Endodermal cell (in vitro differentiated cells): ENCODE measurements around the gene TIMP2. TPM values are rescaled to one million over a fixed set of nuclear protein-coding genes. Genes with fewer than 3 reads are reported as not detected.

Source experiments
- DNase-seq: peaks from one replicate; pipeline ENCODE4 v3.0.0-alpha.2; 2017
- H3K27ac ChIP-seq: 2 replicates; pipeline ENCODE4 v1.5.1; 2013; ENCODE audit warnings: mild to moderate bottlenecking, low read depth, low read length, moderate library complexity
- H3K27me3 ChIP-seq: 2 replicates; pipeline ENCODE4 v1.6.1; 2013; ENCODE audit warnings: mild to moderate bottlenecking, low read length, moderate library complexity; ENCODE audit not compliant: insufficient read depth, control insufficient read depth, poor library complexity, severe bottlenecking
- H3K36me3 ChIP-seq: 2 replicates; pipeline ENCODE4 v1.7.0; 2013; ENCODE audit warnings: mild to moderate bottlenecking, low read length, moderate library complexity; ENCODE audit not compliant: control insufficient read depth, insufficient read depth
- H3K4me1 ChIP-seq: one replicate; pipeline ENCODE4 v1.7.0; 2013; ENCODE audit warnings: low read length; ENCODE audit not compliant: control insufficient read depth, insufficient read depth
- H3K4me3 ChIP-seq: 2 replicates; pipeline ENCODE4 v1.5.1; 2013; ENCODE audit warnings: mild to moderate bottlenecking, low read length, moderate library complexity
- H3K9ac ChIP-seq: 2 replicates; pipeline ENCODE4 v1.6.1; 2013; ENCODE audit warnings: mild to moderate bottlenecking, low read length, moderate library complexity; ENCODE audit not compliant: poor library complexity, severe bottlenecking; ENCODE audit errors: extremely low read depth
- H3K9me3 ChIP-seq: 2 replicates; pipeline ENCODE4 v1.6.1; 2013; ENCODE audit warnings: mild to moderate bottlenecking, low read length, moderate library complexity; ENCODE audit not compliant: control insufficient read depth
- H3K27ac Mint-ChIP-seq: 2 replicates; pipeline ENCODE4 v1.8.0; 2020; ENCODE audit warnings: mixed read lengths
- H3K27me3 Mint-ChIP-seq: 2 replicates; pipeline ENCODE4 v1.8.0; 2021; ENCODE audit warnings: mild to moderate bottlenecking, mixed read lengths; ENCODE audit not compliant: insufficient read depth
- H3K36me3 Mint-ChIP-seq: 2 replicates; pipeline ENCODE4 v1.8.0; 2020; ENCODE audit warnings: low read depth, mixed read lengths
- H3K4me1 Mint-ChIP-seq: 2 replicates; pipeline ENCODE4 v1.8.0; 2020; ENCODE audit warnings: mixed read lengths
- H3K4me3 Mint-ChIP-seq: 2 replicates; pipeline ENCODE4 v1.8.0; 2020; ENCODE audit warnings: mild to moderate bottlenecking, moderate library complexity, mixed read lengths
- H3K9me3 Mint-ChIP-seq: 2 replicates; pipeline ENCODE4 v1.8.0; 2020; ENCODE audit warnings: mild to moderate bottlenecking, mixed read lengths
- CTCF ChIP-seq: fragments of 200-600 bp; sonication (generic); conservative IDR thresholded peaks from 2 replicates; pipeline ENCODE4 v1.5.0; 2021; ENCODE audit warnings: antibody characterized with exemption, mild to moderate bottlenecking
- WGBS, 2 experiments: methylation state at CpG; one replicate each; pipeline versions ENCODE4 v1.1.5 to v1.1.7; 2013; ENCODE audit warnings: missing lambda C conversion rate in 2 of 2, mixed read lengths in 1 of 2; ENCODE audit not compliant: insufficient coverage in 1 of 2, insufficient read length in 1 of 2; 5-methylcytosine and 5-hydroxymethylcytosine counted together
- total RNA-seq, 2 donors: library from RNA; stranded (reverse); fragmentation: NEBNext Ultra II Directional in 1 of 2; extraction: Animal tissue kit (Norgen Biotek cat#: 25700) in 1 of 2; gene quantifications; 2 replicates in 1 of 2; 3 replicates in 1 of 2; pipeline ENCODE4 v1.2.1, GENCODE V29; 2021

Gene TIMP2
- total RNA-seq, 2 donors from 2014 or later, result 36.9 to 42.7 TPM

GRCh38 chr17:78972507-78973105, 47.4 kb upstream of the TIMP2 start:
- Mint-ChIP-seq H3K9me3 (no peaks in the 10 kb centered on the region), H3K27me3 (no peaks in the 10 kb centered on the region), H3K27ac (no peak overlapping the region), H3K36me3 (no peaks in the 10 kb centered on the region), H3K4me1 (peaks cover 25% of the 10 kb centered on the region), H3K4me3 (no peak overlapping the region)
- H3K4me1 ChIP-seq, result peaks cover 10% of the 10 kb centered on the region
- H3K27me3 ChIP-seq, result no peaks in the 10 kb centered on the region
- H3K36me3 ChIP-seq, result no peaks in the 10 kb centered on the region
- H3K4me3 ChIP-seq, result no peak overlapping the region
- peak; percentile 73 for DNase-seq
- H3K27ac ChIP-seq, result no peak overlapping the region
- H3K9me3 ChIP-seq, result no peaks in the 10 kb centered on the region
- peak; percentile 48 for TF ChIP-seq CTCF
- H3K9ac ChIP-seq, result no peak overlapping the region
- 90 to 92% methylated on average over 7 to 15 of the region's 15 CpGs for WGBS, 2 experiments

- no peaks in the 10 kb centered on the region for H3K36me3 Mint-ChIP-seq
- H3K27ac Mint-ChIP-seq, result peak overlapping the region; percentile 96
- peaks cover 21% of the 10 kb centered on the region for H3K4me1 Mint-ChIP-seq
- Histone ChIP-seq H3K27ac (no peak overlapping the region), H3K9me3 (no peaks in the 10 kb centered on the region), H3K9ac (no peak overlapping the region), H3K27me3 (no peaks in the 10 kb centered on the region), H3K36me3 (no peaks in the 10 kb centered on the region), H3K4me1 (peaks cover 10% of the 10 kb centered on the region), H3K4me3 (no peak overlapping the region)
- 84 to 85% methylated on average over 18 to 22 of the region's 22 CpGs for WGBS, 2 experiments
- TF ChIP-seq CTCF, result no peak
- H3K4me3 Mint-ChIP-seq, result no peak overlapping the region
- no peaks in the 10 kb centered on the region for H3K9me3 Mint-ChIP-seq
- H3K27me3 Mint-ChIP-seq, result no peaks in the 10 kb centered on the region
- peak; percentile 72 for DNase-seq
Observed at GRCh38 chr17:78971756-78972506, 46.7 kb upstream of the TIMP2 start.

- H3K9me3 Mint-ChIP-seq, result no peaks in the 10 kb centered on the region
Observed at GRCh38 chr17:78970834-78971755, 45.9 kb upstream of the TIMP2 start.

More at GRCh38 chr17:78970834-78971755, 45.9 kb upstream of the TIMP2 start:
- WGBS, 2 experiments, result 59 to 69% methylated on average over 18 to 33 of the region's 33 CpGs
- Mint-ChIP-seq H3K27me3 (no peaks in the 10 kb centered on the region), H3K27ac (peak overlapping the region; percentile 96), H3K4me3 (no peak overlapping the region), H3K36me3 (no peaks in the 10 kb centered on the region), H3K4me1 (peaks cover 21% of the 10 kb centered on the region)
- H3K4me3 ChIP-seq, result no peak overlapping the region
- no peaks in the 10 kb centered on the region for H3K36me3 ChIP-seq
- H3K9me3 ChIP-seq, result no peaks in the 10 kb centered on the region
- H3K27ac ChIP-seq, result no peak overlapping the region
- H3K27me3 ChIP-seq, result no peaks in the 10 kb centered on the region
- H3K9ac ChIP-seq, result no peak overlapping the region
- peak; percentile 97 for TF ChIP-seq CTCF
- H3K4me1 ChIP-seq, result peaks cover 10% of the 10 kb centered on the region
- peak; percentile 97 for DNase-seq
